Measurements from ENCODE around the gene LRRC73. TPM values are rescaled to one million over a fixed set of nuclear protein-coding genes. Genes with fewer than 3 reads are reported as not detected.
A peak's percentile ranks its signal among the peaks of the same experiment; 100 is the strongest.

The LRRC73 gene
- total RNA-seq, 1 experiment from 2014 or later = 0.55 TPM

- Histone ChIP-seq H3K4me2 (no peak overlapping the region), H3K4me1 (replicated peaks; ENCODE audit: insufficient read depth) (peaks cover 49% of the 10 kb centered on the region), H3K79me2 (ENCODE audit: low read depth) (peaks cover 30% of the 10 kb centered on the region), H2AFZ (no peak overlapping the region), H3K36me3 (ENCODE audit: low read depth) (no peaks in the 10 kb centered on the region), H3K9me2 (ENCODE audit: insufficient read depth) (no peaks in the 10 kb centered on the region; the same call in 1 of the 2 replicates), H3K9me3 (ENCODE audit: insufficient read depth, low read depth) (no peaks in the 10 kb centered on the region), H3K4me3 (no peak overlapping the region), H4K20me1 (ENCODE audit: insufficient read depth) (no peaks in the 10 kb centered on the region), H3K27ac (no peak overlapping the region), H3F3A (ENCODE audit: insufficient read depth, low read depth) (peaks cover 25% of the 10 kb centered on the region), H3K27me3 (ENCODE audit: insufficient read depth, low read depth) (no peaks in the 10 kb centered on the region)
- no peak for DNase-seq
- TF ChIP-seq CTCF (conservative IDR thresholded peaks at IDR 0.05) (no peak), EZH2 (IDR thresholded peaks at IDR 0.05; ENCODE audit: low read depth) (no peak)
- intact Hi-C loops (cut with micrococcal nuclease; ENCODE audit: unreplicated experiment) = no loop called here
- no TSS peak for BruUV-seq (replicated peaks)
- ChIA-PET CTCF (no interaction called here), POLR2A (ENCODE audit: unreplicated experiment) (no interaction called here)
Measured at GRCh38 chr6:43475516-43475915, 34.6 kb downstream of the LRRC73 start.

- H3F3A ChIP-seq (ENCODE audit: insufficient read depth, low read depth) = peaks cover 14% of the 10 kb centered on the region; the same call in 1 of the 2 replicates
- no peak for DNase-seq
- no peaks in the 10 kb centered on the region for H3K9me3 ChIP-seq (ENCODE audit: insufficient read depth, low read depth)
- no peaks in the 10 kb centered on the region; the same call in 1 of the 2 replicates for H3K9me2 ChIP-seq (ENCODE audit: insufficient read depth)
- no peaks in the 10 kb centered on the region for H4K20me1 ChIP-seq (ENCODE audit: insufficient read depth)
- H3K27ac ChIP-seq = no peak overlapping the region
- peaks cover under 1% of the 10 kb centered on the region; the same call in 1 of the 2 replicates for H3K79me2 ChIP-seq (ENCODE audit: low read depth)
- POLR2A ChIA-PET (ENCODE audit: unreplicated experiment) = no interaction called here
- CTCF ChIA-PET = no interaction called here
- intact Hi-C loops (cut with micrococcal nuclease; ENCODE audit: unreplicated experiment) = no loop called here
- H3K4me1 ChIP-seq (replicated peaks; ENCODE audit: insufficient read depth) = peaks cover 34% of the 10 kb centered on the region
- no peak for TF ChIP-seq CTCF (conservative IDR thresholded peaks at IDR 0.05)
- TF ChIP-seq EZH2 (IDR thresholded peaks at IDR 0.05; ENCODE audit: low read depth) = no peak
- H2AFZ ChIP-seq = no peak overlapping the region
- no peak overlapping the region for H3K4me2 ChIP-seq
- H3K27me3 ChIP-seq (ENCODE audit: insufficient read depth, low read depth) = no peaks in the 10 kb centered on the region
- BruUV-seq (replicated peaks) = no TSS peak
- no peaks in the 10 kb centered on the region for H3K36me3 ChIP-seq (ENCODE audit: low read depth)
- no peak overlapping the region for H3K4me3 ChIP-seq
Measured at GRCh38 chr6:43472515-43472914, 37.6 kb downstream of the LRRC73 start.

- Histone ChIP-seq H3K79me2 (ENCODE audit: low read depth) (no peaks in the 10 kb centered on the region), H3F3A (ENCODE audit: insufficient read depth, low read depth) (peaks cover 5% of the 10 kb centered on the region; the same call in 1 of the 2 replicates), H2AFZ (peak overlapping the region; percentile 35), H3K27me3 (ENCODE audit: insufficient read depth, low read depth) (no peaks in the 10 kb centered on the region), H3K4me2 (peak overlapping the region; percentile 42), H3K4me3 (no peak overlapping the region), H3K9me3 (ENCODE audit: insufficient read depth, low read depth) (no peaks in the 10 kb centered on the region), H3K27ac (peak overlapping the region; percentile 28; the same call in 1 of the 2 replicates), H3K36me3 (ENCODE audit: low read depth) (no peaks in the 10 kb centered on the region), H3K9me2 (ENCODE audit: insufficient read depth) (no peaks in the 10 kb centered on the region; the same call in 1 of the 2 replicates), H3K4me1 (replicated peaks; ENCODE audit: insufficient read depth) (peaks cover 26% of the 10 kb centered on the region), H4K20me1 (ENCODE audit: insufficient read depth) (no peaks in the 10 kb centered on the region)
- ChIA-PET CTCF (no interaction called here), POLR2A (ENCODE audit: unreplicated experiment) (no interaction called here)
- no TSS peak for BruUV-seq (replicated peaks)
- DNase-seq = peak; percentile 25 to 50
- TF ChIP-seq EZH2 (IDR thresholded peaks at IDR 0.05; ENCODE audit: low read depth) (no peak), CTCF (conservative IDR thresholded peaks at IDR 0.05) (no peak)
- intact Hi-C loops (cut with micrococcal nuclease; ENCODE audit: unreplicated experiment) = no loop called here
Measured at GRCh38 chr6:43471399-43471798, 38.7 kb downstream of the LRRC73 start.

Data from PC-9 (cell line).